Measurements from ENCODE around the gene MR1. TPM values are rescaled to one million over a fixed set of nuclear protein-coding genes. Genes with fewer than 3 reads are reported as not detected.

Gene MR1
- total and polyA plus RNA-seq, 2 of the 13 experiments (the other 11 are each of a cell fraction or from before 2014, with no cell fraction given), result 7.7 to 10.4 TPM

DNA sequence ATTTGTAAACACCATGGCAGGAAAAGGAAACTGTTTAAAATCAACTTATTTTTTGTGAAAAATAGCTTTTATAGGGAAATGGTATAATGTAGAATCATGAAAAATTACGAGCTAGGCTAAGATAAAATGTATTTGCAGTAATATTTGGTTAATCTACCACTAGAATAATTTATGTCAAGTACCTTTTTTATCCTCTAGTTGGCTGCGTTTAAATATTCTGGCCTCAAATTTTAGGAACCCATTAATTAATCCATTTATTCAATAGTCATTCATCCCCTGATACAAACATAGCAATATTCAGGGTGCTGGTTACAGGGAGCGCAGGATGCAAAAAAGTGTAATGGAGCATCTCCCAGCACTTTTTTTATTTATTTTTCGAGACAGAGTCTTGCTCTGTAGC lies 46.1 kb downstream of the MR1 start (continued):
- no peak for TF ChIP-seq ZNF549 (CRISPR knock-in tag; IDR thresholded peaks at IDR 0.05)
- TF ChIP-seq, protein P1, sequence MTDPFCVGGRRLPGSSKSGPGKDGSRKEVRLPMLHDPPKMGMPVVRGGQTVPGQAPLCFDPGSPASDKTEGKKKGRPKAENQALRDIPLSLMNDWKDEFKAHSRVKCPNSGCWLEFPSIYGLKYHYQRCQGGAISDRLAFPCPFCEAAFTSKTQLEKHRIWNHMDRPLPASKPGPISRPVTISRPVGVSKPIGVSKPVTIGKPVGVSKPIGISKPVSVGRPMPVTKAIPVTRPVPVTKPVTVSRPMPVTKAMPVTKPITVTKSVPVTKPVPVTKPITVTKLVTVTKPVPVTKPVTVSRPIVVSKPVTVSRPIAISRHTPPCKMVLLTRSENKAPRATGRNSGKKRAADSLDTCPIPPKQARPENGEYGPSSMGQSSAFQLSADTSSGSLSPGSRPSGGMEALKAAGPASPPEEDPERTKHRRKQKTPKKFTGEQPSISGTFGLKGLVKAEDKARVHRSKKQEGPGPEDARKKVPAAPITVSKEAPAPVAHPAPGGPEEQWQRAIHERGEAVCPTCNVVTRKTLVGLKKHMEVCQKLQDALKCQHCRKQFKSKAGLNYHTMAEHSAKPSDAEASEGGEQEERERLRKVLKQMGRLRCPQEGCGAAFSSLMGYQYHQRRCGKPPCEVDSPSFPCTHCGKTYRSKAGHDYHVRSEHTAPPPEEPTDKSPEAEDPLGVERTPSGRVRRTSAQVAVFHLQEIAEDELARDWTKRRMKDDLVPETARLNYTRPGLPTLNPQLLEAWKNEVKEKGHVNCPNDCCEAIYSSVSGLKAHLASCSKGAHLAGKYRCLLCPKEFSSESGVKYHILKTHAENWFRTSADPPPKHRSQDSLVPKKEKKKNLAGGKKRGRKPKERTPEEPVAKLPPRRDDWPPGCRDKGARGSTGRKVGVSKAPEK (CRISPR knock-in tag; IDR thresholded peaks at IDR 0.05; ENCODE audit: borderline replicate concordance), result no peak
- TF ChIP-seq ZNF670 (CRISPR knock-in tag; IDR thresholded peaks at IDR 0.05; ENCODE audit: borderline replicate concordance), result no peak
- no peak for TF ChIP-seq ZFP82 (CRISPR knock-in tag; IDR thresholded peaks at IDR 0.05; ENCODE audit: borderline replicate concordance)

DNA sequence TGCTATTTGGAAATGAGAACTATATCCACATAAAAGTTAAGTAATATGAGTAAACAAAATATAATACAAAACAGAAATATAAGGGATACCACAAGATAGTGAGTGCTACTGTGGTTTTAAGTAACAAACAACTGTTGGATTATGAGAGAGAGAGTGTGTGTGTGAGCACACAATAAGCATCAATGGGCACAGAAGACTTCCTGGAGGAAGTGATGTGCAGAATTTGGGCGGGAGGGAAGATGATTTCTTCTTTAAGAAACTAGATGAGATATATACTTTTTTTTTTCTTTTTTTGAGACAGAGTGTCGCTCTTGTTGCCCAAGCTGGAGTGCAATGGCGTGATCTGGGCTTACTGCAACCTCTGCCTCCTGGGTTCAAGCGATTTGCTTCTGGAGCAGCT lies 46.8 kb downstream of the MR1 start:
- FAIRE-seq, result no peak
- H3K27me3 ChIP-seq (ENCODE audit: control insufficient read depth in 1 of 2, insufficient read depth in 2 of 2, low read length in 2 of 2), result peaks cover 3 to 24% of the 10 kb centered on the region in 2 experiments; a peak in 2 of 5 replicates
- no peaks in the 10 kb centered on the region for H3K79me2 ChIP-seq (ENCODE audit: insufficient read depth, low read length)
- H2AFZ ChIP-seq (ENCODE audit: low read length), result no peak overlapping the region
- 89% methylated on average over 4 of the region's 4 CpGs for WGBS (ENCODE audit: low lambda C conversion rate)
- in situ Hi-C loops (cut with HindIII; ENCODE audit: extremely low pct_ligation_motif_present, low pct_unique_long_range_greater_than_20kb) (no loop called here), intact Hi-C loops (cut with micrococcal nuclease; ENCODE audit: unreplicated experiment) (loop anchor here (5.0 kb wide), 1 partner anchor 198 kb away; no protein-coding TSS in a partner anchor)
- H3K4me1 ChIP-seq (ENCODE audit: insufficient read depth, low read length), result peaks cover 18% of the 10 kb centered on the region
- no peaks in the 10 kb centered on the region for H3K9me3 ChIP-seq (ENCODE audit: low read length)
- ChIA-PET POLR2A (interaction anchor here (1.0 to 1.4 kb wide), 2 partner anchors 10 to 12 kb away, joined by 3 read pairs; no protein-coding TSS in a partner anchor), CTCF (ENCODE audit: low intra/inter-chr PET ratio, low total read pairs) (no interaction called here)
- no peaks in the 10 kb centered on the region for H3K36me3 ChIP-seq (replicated peaks in 1 of 2; ENCODE audit: control insufficient read depth in 1 of 2, insufficient read depth in 2 of 2, low read length in 2 of 2)
- H4K20me1 ChIP-seq (ENCODE audit: insufficient read depth, low read length), result no peaks in the 10 kb centered on the region
- no peak overlapping the region for H3K27ac ChIP-seq (ENCODE audit: extremely low read length, insufficient read depth, low read length)
- no peak overlapping the region for H3K9ac ChIP-seq (ENCODE audit: insufficient read depth, low read depth, low read length)
- ATAC-seq, result no peak
- H3K4me3 ChIP-seq (replicated peaks in 1 of 3; ENCODE audit: insufficient read depth in 1 of 3, low read depth in 2 of 3, low read length in 3 of 3), result no peak overlapping the region
- DNase-seq (ENCODE audit: low spot score), result no peak
- H3K4me2 ChIP-seq (ENCODE audit: low read depth, low read length), result no peak overlapping the region
- no TSS peak for BruUV-seq (replicated peaks)
- TF ChIP-seq ZNF816 (CRISPR knock-in tag; IDR thresholded peaks at IDR 0.05; ENCODE audit: borderline replicate concordance) (no peak), ZNF282 (IDR thresholded peaks at IDR 0.05; ENCODE audit: partially characterized antibody) (no peak), PITX1 (CRISPR knock-in tag; IDR thresholded peaks at IDR 0.05) (no peak), IKZF1 (IDR thresholded peaks at IDR 0.05) (no peak), ZBTB8A (CRISPR knock-in tag; IDR thresholded peaks at IDR 0.05; ENCODE audit: borderline replicate concordance, low read depth) (no peak), ZNF598 (CRISPR knock-in tag; IDR thresholded peaks at IDR 0.05; ENCODE audit: borderline replicate concordance) (no peak), SAP130 (CRISPR knock-in tag; IDR thresholded peaks at IDR 0.05; ENCODE audit: low read depth) (no peak), MTF1 (CRISPR knock-in tag; IDR thresholded peaks at IDR 0.05) (no peak), TBL1XR1 (IDR thresholded peaks at IDR 0.05; ENCODE audit: borderline replicate concordance, low read length, partially characterized antibody) (no peak), ZNF33A (CRISPR knock-in tag; IDR thresholded peaks at IDR 0.05; ENCODE audit: borderline replicate concordance) (no peak), AGO1 (IDR thresholded peaks at IDR 0.05; ENCODE audit: low read depth, low read length, poor library complexity, severe bottlenecking) (no peak)
- TF ChIP-seq, protein P2, sequence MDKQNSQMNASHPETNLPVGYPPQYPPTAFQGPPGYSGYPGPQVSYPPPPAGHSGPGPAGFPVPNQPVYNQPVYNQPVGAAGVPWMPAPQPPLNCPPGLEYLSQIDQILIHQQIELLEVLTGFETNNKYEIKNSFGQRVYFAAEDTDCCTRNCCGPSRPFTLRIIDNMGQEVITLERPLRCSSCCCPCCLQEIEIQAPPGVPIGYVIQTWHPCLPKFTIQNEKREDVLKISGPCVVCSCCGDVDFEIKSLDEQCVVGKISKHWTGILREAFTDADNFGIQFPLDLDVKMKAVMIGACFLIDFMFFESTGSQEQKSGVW (CRISPR knock-in tag; IDR thresholded peaks at IDR 0.05; ENCODE audit: borderline replicate concordance), result no peak
- TF ChIP-seq, protein P3, sequence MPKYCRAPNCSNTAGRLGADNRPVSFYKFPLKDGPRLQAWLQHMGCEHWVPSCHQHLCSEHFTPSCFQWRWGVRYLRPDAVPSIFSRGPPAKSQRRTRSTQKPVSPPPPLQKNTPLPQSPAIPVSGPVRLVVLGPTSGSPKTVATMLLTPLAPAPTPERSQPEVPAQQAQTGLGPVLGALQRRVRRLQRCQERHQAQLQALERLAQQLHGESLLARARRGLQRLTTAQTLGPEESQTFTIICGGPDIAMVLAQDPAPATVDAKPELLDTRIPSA (CRISPR knock-in tag; IDR thresholded peaks at IDR 0.05; ENCODE audit: borderline replicate concordance), result no peak
- TF ChIP-seq, protein P4, sequence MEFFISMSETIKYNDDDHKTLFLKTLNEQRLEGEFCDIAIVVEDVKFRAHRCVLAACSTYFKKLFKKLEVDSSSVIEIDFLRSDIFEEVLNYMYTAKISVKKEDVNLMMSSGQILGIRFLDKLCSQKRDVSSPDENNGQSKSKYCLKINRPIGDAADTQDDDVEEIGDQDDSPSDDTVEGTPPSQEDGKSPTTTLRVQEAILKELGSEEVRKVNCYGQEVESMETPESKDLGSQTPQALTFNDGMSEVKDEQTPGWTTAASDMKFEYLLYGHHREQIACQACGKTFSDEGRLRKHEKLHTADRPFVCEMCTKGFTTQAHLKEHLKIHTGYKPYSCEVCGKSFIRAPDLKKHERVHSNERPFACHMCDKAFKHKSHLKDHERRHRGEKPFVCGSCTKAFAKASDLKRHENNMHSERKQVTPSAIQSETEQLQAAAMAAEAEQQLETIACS (CRISPR knock-in tag; IDR thresholded peaks at IDR 0.05), result no peak
